ENCODE measurements around the gene AP3B1. TPM values are rescaled to one million over a fixed set of nuclear protein-coding genes. Genes with fewer than 3 reads are reported as not detected.
"Not testable (repeated sequence)": the region's sequence is repeated elsewhere in the genome, so short reads cannot be mapped to it uniquely, and the experiment has no call there.

Gene AP3B1
- total RNA-seq, 1 donor: 77.4 TPM

GRCh38 chr5:78190402-78190801 lies 104.1 kb downstream of the AP3B1 start:
- no peak for DNase-seq (ENCODE audit: insufficient read length, low spot score, missing footprints)
- Histone ChIP-seq H2AFZ (ENCODE audit: low read length) (no peak overlapping the region), H3K27me3 (ENCODE audit: insufficient read depth, low read length) (no peaks in the 10 kb centered on the region), H4K20me1 (ENCODE audit: insufficient read depth, low read length) (no peaks in the 10 kb centered on the region), H3K79me2 (ENCODE audit: insufficient read depth, low read length) (peaks cover 9% of the 10 kb centered on the region), H3K36me3 (ENCODE audit: insufficient read depth, low read length) (no peaks in the 10 kb centered on the region), H3K4me1 (ENCODE audit: insufficient read depth, low read length) (no peaks in the 10 kb centered on the region), H3K4me2 (ENCODE audit: insufficient read depth, low read length) (no peak overlapping the region), H3K9me3 (ENCODE audit: low read depth, low read length) (no peaks in the 10 kb centered on the region), H3K4me3 (ENCODE audit: insufficient read depth, low read length) (no peak overlapping the region), H3K27ac (ENCODE audit: low read depth, low read length) (no peak overlapping the region)
- TF ChIP-seq CTCF (IDR thresholded peaks at IDR 0.05; ENCODE audit: extremely low read depth, low read depth, low read length): no peak

- H3K79me2 ChIP-seq (ENCODE audit: insufficient read depth, low read length); H3K27me3 ChIP-seq (ENCODE audit: insufficient read depth, low read length); H4K20me1 ChIP-seq (ENCODE audit: insufficient read depth, low read length); H2AFZ ChIP-seq (ENCODE audit: low read length); H3K4me3 ChIP-seq (ENCODE audit: insufficient read depth, low read length); H3K4me2 ChIP-seq (ENCODE audit: insufficient read depth, low read length); H3K27ac ChIP-seq (ENCODE audit: low read depth, low read length); DNase-seq (ENCODE audit: insufficient read length, low spot score, missing footprints); H3K4me1 ChIP-seq (ENCODE audit: insufficient read depth, low read length); H3K36me3 ChIP-seq (ENCODE audit: insufficient read depth, low read length); H3K9me3 ChIP-seq (ENCODE audit: low read depth, low read length): not testable (repeated sequence)
Observed at GRCh38 chr5:78188681-78189080, 105.8 kb downstream of the AP3B1 start.

- Histone ChIP-seq H3K36me3 (ENCODE audit: insufficient read depth, low read length) (no peaks in the 10 kb centered on the region), H4K20me1 (ENCODE audit: insufficient read depth, low read length) (no peaks in the 10 kb centered on the region), H3K4me3 (ENCODE audit: insufficient read depth, low read length) (no peak overlapping the region), H2AFZ (ENCODE audit: low read length) (no peak overlapping the region), H3K27me3 (ENCODE audit: insufficient read depth, low read length) (no peaks in the 10 kb centered on the region), H3K27ac (ENCODE audit: low read depth, low read length) (no peak overlapping the region), H3K4me2 (ENCODE audit: insufficient read depth, low read length) (no peak overlapping the region), H3K4me1 (ENCODE audit: insufficient read depth, low read length) (no peaks in the 10 kb centered on the region), H3K9me3 (ENCODE audit: low read depth, low read length) (no peaks in the 10 kb centered on the region), H3K79me2 (ENCODE audit: insufficient read depth, low read length) (peaks cover 17% of the 10 kb centered on the region)
- no peak for DNase-seq (ENCODE audit: insufficient read length, low spot score, missing footprints)
- no peak for TF ChIP-seq CTCF (IDR thresholded peaks at IDR 0.05; ENCODE audit: extremely low read depth, low read depth, low read length)
Observed at GRCh38 chr5:78187172-78187571, 107.3 kb downstream of the AP3B1 start.

- no peak overlapping the region for H2AFZ ChIP-seq (ENCODE audit: low read length)
- peak; percentile 14 for DNase-seq (ENCODE audit: insufficient read length, low spot score, missing footprints)
- no peaks in the 10 kb centered on the region for H3K36me3 ChIP-seq (ENCODE audit: insufficient read depth, low read length)
- no peaks in the 10 kb centered on the region for H4K20me1 ChIP-seq (ENCODE audit: insufficient read depth, low read length)
- H3K27me3 ChIP-seq (ENCODE audit: insufficient read depth, low read length): no peaks in the 10 kb centered on the region
- no peak overlapping the region for H3K4me2 ChIP-seq (ENCODE audit: insufficient read depth, low read length)
- no peak overlapping the region for H3K4me3 ChIP-seq (ENCODE audit: insufficient read depth, low read length)
- peaks cover 28% of the 10 kb centered on the region for H3K79me2 ChIP-seq (ENCODE audit: insufficient read depth, low read length)
- no peak overlapping the region for H3K27ac ChIP-seq (ENCODE audit: low read depth, low read length)
- no peak for TF ChIP-seq CTCF (IDR thresholded peaks at IDR 0.05; ENCODE audit: extremely low read depth, low read depth, low read length)
- no peaks in the 10 kb centered on the region for H3K9me3 ChIP-seq (ENCODE audit: low read depth, low read length)
- no peaks in the 10 kb centered on the region for H3K4me1 ChIP-seq (ENCODE audit: insufficient read depth, low read length)
Observed at GRCh38 chr5:78182838-78183237, 111.7 kb downstream of the AP3B1 start.

Data from osteoblast (primary cell).